Adrenal gland (tissue), 12 donors: Measurements from ENCODE around the gene EOGT. TPM values are rescaled to one million over a fixed set of nuclear protein-coding genes. Genes with fewer than 3 reads are reported as not detected.

Source experiments
- DNase-seq, 7 donors: peaks; one replicate each; pipeline ENCODE4 v3.0.0-alpha.2; 2019 to 2020
- H3K27ac ChIP-seq, 5 donors: fragments of 200-600 bp; sonication (generic) in 4 of 5; 1 replicate in 3 of 5; 2 replicates in 2 of 5; pipeline versions ENCODE4 v1.5.1 to v1.8.0; 2016 to 2020; ENCODE audit warnings: mild to moderate bottlenecking in 1 of 5
- H3K27me3 ChIP-seq: fragments of 200-600 bp; 2 replicates; pipeline ENCODE4 v1.8.0; 2021
- H3K36me3 ChIP-seq, 2 donors: fragments of 200-600 bp; replicated peaks in 1 of 2; 1 replicate in 1 of 2; 2 replicates in 1 of 2; pipeline versions ENCODE4 v1.5.1 to v1.8.0; 2018 to 2022
- H3K4me1 ChIP-seq, 2 donors: fragments of 200-600 bp; replicated peaks in 1 of 2; 1 replicate in 1 of 2; 2 replicates in 1 of 2; pipeline versions ENCODE4 v1.5.1 to v1.8.0; 2018 to 2021
- H3K4me3 ChIP-seq, 4 donors: fragments of 200-600 bp; sonication (generic) in 3 of 4; one replicate each; pipeline ENCODE4 v1.5.1; 2016 to 2018
- H3K9me3 ChIP-seq, 3 donors: fragments of 200-600 bp; sonication (generic) in 1 of 3; replicated peaks in 1 of 3; 1 replicate in 2 of 3; 2 replicates in 1 of 3; pipeline versions ENCODE4 v1.5.1 to v1.8.0; 2016 to 2021
- POLR2A ChIP-seq, 2 donors: fragments of 450-650 bp; IDR thresholded peaks; one replicate each; pipeline ENCODE4 v1.6.1; 2017; ENCODE audit warnings: antibody characterized with exemption in 2 of 2, mild to moderate bottlenecking in 2 of 2, moderate library complexity in 1 of 2
- WGBS, 4 donors: extraction: QIAGEN DNeasy Blood & Tissue Kit in 2 of 4; methylation state at CpG; one replicate each; pipeline versions ENCODE4 v1.1.5 to v1.1.7; 2013 to 2017; 5-methylcytosine and 5-hydroxymethylcytosine counted together
- intact Hi-C, 2 donors: fragments of 100-400 bp; cut with DNase I; formaldehyde crosslinking; loops; one replicate each; pipeline versions ENCODE4 v1.14.1 to v1.15.0; 2022 to 2023
- polyA plus RNA-seq, 3 donors: library from polyadenylated mRNA; stranded (reverse); fragments of 200-250 nt in 2 of 3; fragments of 350-450 nt in 1 of 3; fragmentation: Illumina TruSeq in 1 of 3; extraction: RNeasy Lipid Tissue Mini Kit (QIAGEN cat#74804) in 1 of 3; gene quantifications; one replicate each; pipeline ENCODE4 v1.2.3, GENCODE V29; 2013 to 2014
- total RNA-seq, 9 donors: library from RNA; depleted of rRNA in 4 of 9; stranded (reverse); fragments of >200 nt in 4 of 9; fragments of 120-200 nt in 1 of 9; fragmentation: NEBNext Ultra II Directional in 1 of 9; extraction: Animal tissue kit (Norgen Biotek cat#: 25700) in 1 of 9; gene quantifications; one replicate each; pipeline versions ENCODE4 v1.1.0 to v1.2.4, GENCODE V29; 2013 to 2023
- TF ChIP-seq, protein P1 (sequence below), 6 experiments: fragments of 450-650 bp in 4 of 6; fragments of 200-600 bp in 2 of 6; sonication (generic) in 1 of 6; IDR thresholded peaks; 1 replicate in 5 of 6; 2 replicates in 1 of 6; pipeline versions ENCODE4 v1.5.1 to v1.8.0; 2016 to 2021; ENCODE audit warnings: antibody characterized with exemption in 6 of 6, mild to moderate bottlenecking in 2 of 6, moderate library complexity in 1 of 6
- donor health status: healthy with polysubstance abuse.
- donor health status: Bipolar disorder and iron deficiency.
- donor health status: DM: yes; HTN: yes; CAD: no.
- donor health status: DM: no; HTN: no; CAD: no.
- donor health status: DM: no; HTN: no; CAD: no.
- donor health status: DM: yes; HTN: yes; CAD: no.

The EOGT gene
- total and polyA plus RNA-seq, 12 donors = 15.9 to 43.7 (median 21.9) TPM

DNA sequence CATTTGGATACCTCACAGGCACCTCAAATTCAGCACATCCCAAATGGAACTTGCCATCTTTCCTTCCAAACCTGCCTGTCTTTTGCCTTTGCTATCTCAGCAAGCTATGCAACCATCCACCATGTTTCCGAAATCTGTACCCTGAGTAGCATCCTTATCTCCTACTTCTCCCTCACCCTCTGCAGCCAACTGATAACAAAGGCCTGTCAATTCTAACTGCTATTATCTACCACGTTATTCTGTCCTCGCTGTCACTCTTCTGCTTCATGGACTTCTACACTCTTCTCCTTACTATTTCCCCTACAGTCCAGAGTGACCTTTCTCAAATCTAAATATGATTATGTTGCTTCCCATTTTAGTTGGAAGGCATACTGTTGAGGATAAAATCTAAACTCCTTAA, 55.6 kb downstream of the EOGT start:
- Histone ChIP-seq H3K27me3 (peaks cover 3% of the 10 kb centered on the region), H3K4me1 (peaks cover 0 to 11% of the 10 kb centered on the region in 2 donors), H3K36me3 (no peaks in the 10 kb centered on the region), H3K4me3 (no peak overlapping the region), H3K9me3 (no peaks in the 10 kb centered on the region), H3K27ac (no peak overlapping the region)
- 72 to 85% (median 79%) methylated on average over 3 of the region's 3 CpGs for WGBS, 4 donors
- intact Hi-C loops = no loop called here
- TF ChIP-seq POLR2A (IDR thresholded peaks at IDR 0.05) = no peak
- TF ChIP-seq, protein P1, sequence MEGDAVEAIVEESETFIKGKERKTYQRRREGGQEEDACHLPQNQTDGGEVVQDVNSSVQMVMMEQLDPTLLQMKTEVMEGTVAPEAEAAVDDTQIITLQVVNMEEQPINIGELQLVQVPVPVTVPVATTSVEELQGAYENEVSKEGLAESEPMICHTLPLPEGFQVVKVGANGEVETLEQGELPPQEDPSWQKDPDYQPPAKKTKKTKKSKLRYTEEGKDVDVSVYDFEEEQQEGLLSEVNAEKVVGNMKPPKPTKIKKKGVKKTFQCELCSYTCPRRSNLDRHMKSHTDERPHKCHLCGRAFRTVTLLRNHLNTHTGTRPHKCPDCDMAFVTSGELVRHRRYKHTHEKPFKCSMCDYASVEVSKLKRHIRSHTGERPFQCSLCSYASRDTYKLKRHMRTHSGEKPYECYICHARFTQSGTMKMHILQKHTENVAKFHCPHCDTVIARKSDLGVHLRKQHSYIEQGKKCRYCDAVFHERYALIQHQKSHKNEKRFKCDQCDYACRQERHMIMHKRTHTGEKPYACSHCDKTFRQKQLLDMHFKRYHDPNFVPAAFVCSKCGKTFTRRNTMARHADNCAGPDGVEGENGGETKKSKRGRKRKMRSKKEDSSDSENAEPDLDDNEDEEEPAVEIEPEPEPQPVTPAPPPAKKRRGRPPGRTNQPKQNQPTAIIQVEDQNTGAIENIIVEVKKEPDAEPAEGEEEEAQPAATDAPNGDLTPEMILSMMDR (IDR thresholded peaks at IDR 0.05) = no peak
- DNase-seq = no peak

DNA sequence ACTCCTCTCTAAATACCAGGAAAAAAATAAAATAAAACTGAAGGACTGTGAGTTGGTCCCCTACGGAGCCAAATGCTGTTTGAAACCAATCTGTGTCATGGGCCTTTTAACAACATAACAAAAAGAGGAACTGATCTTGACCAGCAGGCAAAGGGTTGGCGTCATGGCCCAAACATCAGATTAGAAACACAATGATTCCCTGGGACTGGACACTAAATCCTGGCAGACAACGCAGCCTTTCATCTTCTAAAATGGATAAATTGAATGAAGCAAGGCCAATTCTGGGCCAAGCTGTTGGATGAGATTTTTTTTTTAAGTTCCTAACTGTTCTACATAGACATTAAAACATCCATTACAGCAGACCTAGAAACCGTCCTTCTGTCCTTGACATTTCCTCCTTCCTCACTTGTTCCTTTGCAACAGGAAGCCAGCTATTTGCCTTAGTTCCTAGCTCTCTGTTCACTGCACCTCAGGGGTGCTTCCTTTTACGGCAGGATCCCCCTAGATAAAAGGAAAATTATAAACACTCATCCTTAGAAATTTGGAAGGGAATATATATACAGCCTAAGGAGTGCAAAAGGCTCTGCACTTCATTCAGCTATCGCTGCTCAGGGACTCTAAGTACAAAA, 59.6 kb downstream of the EOGT start:
- intact Hi-C loops = no loop called here
- WGBS, 4 donors = 33 to 40% (median 36%) methylated on average over 6 of the region's 6 CpGs
- no peaks in the 10 kb centered on the region for H3K27me3 ChIP-seq
- TF ChIP-seq, protein P1 (IDR thresholded peaks at IDR 0.05) = no peak
- no peak for TF ChIP-seq POLR2A (IDR thresholded peaks at IDR 0.05)
- peak overlapping the region in 4 of 5 donors; percentile 3 to 53 (median 40) for H3K27ac ChIP-seq
- H3K36me3 ChIP-seq = no peaks in the 10 kb centered on the region
- peak; percentile 28 to 70 (median 55) for DNase-seq
- no peak overlapping the region for H3K4me3 ChIP-seq
- peaks cover 0 to 11% of the 10 kb centered on the region in 2 donors for H3K4me1 ChIP-seq
- H3K9me3 ChIP-seq = no peaks in the 10 kb centered on the region

DNA sequence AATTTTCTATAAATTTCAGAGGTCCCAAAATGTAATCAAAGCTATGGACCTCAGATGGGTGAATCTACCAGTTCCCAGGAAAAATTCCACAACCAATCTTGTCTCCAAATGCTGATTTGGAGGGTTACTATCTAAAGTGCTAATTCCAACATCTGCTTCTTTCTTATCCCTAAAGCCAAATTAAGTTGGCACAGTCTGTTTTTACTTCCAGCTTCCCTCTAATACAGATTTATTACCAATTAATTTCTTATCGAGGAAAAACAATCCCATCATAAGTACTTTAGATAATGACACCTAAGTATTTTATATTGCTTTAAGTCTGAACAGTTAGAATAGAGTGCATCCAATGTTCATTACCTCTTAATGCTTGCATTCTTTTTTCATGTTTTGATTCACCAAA, 68.3 kb downstream of the EOGT start:
- TF ChIP-seq POLR2A (IDR thresholded peaks at IDR 0.05) = no peak
- TF ChIP-seq, protein P1 (IDR thresholded peaks at IDR 0.05) = no peak
- no peaks in the 10 kb centered on the region for H3K4me1 ChIP-seq
- intact Hi-C loops = no loop called here
- 46 to 58% (median 52%) methylated on average over 1 of the region's 1 CpG for WGBS, 4 donors
- no peak overlapping the region for H3K27ac ChIP-seq
- no peaks in the 10 kb centered on the region for H3K9me3 ChIP-seq
- no peaks in the 10 kb centered on the region for H3K36me3 ChIP-seq
- H3K4me3 ChIP-seq = no peak overlapping the region
- H3K27me3 ChIP-seq = no peaks in the 10 kb centered on the region
- no peak for DNase-seq

DNA sequence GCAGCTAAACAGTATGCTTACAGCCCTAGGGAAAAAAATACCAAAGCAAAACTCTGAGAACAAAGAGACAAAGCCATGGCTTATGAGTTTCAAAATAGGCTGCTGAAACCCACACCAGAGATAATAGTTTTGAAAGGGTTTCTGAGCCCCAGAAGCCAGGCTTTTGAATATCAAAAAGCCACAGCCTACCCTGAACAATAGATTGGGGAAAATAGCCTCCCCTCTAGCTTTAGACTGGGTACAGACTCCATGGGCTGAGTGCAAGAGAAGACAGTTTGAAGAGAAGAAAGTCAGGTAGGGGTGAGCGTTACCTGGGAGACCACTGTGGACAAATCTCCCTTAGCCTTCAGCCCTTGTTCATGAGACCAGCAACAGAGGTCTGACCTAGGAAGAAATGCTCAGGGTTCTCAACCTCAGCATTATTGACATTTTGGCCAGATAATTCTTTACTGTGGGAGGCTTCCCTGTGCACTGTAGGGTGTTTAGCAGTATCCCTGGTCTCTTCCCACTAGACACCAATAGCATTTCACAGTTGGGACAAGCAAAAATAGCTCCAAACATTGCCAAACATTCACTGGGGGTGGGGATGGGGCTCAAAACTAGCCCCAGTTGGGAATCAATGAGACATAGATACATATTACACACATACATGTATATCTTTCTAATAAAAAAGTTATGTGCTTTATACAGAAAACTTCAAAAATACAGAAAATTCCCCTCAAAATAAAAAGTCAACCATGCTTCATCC, 69.6 kb downstream of the EOGT start:
- Histone ChIP-seq H3K27ac (no peak overlapping the region), H3K9me3 (no peaks in the 10 kb centered on the region), H3K36me3 (no peaks in the 10 kb centered on the region), H3K4me3 (no peak overlapping the region), H3K27me3 (no peaks in the 10 kb centered on the region), H3K4me1 (no peaks in the 10 kb centered on the region)
- no peak for TF ChIP-seq POLR2A (IDR thresholded peaks at IDR 0.05)
- TF ChIP-seq, protein P1 (IDR thresholded peaks at IDR 0.05) = no peak
- 92 to 100% (median 99%) methylated on average over 1 of the region's 1 CpG for WGBS, 4 donors
- no peak for DNase-seq
- intact Hi-C loops = no loop called here
